DND-41 (cell line): ENCODE data around the gene HNRNPA1L2.
A peak's percentile ranks its signal among the peaks of the same experiment; 100 is the strongest.

Experiments
- CTCF ChIP-seq: IDR thresholded peaks from 2 replicates; pipeline ENCODE4 v1.5.1; 2012; ENCODE audit warnings: borderline replicate concordance, low read length, moderate library complexity, mild to moderate bottlenecking; ENCODE audit not compliant: poor library complexity, severe bottlenecking; ENCODE audit errors: extremely low read depth
- EZH2 ChIP-seq: IDR thresholded peaks from 3 replicates; pipeline ENCODE4 v1.6.1; 2012; ENCODE audit warnings: borderline replicate concordance, low read depth, mild to moderate bottlenecking, moderate library complexity, low read length, inconsistent platforms; ENCODE audit not compliant: severe bottlenecking

GRCh38 chr13:52665325-52665724 lies 23.1 kb downstream of the HNRNPA1L2 start:
- TF ChIP-seq CTCF (peak; percentile 59), EZH2 (no peak)
